HCT116 (cell line): ENCODE data around the gene TENM3. TPM values are rescaled to one million over a fixed set of nuclear protein-coding genes. Genes with fewer than 3 reads are reported as not detected.

Experiments used
- ATAC-seq: fragments of 200-7000 bp; cut with Tn5 transposase; 2 replicates; pipeline ENCODE4 v1.9.1; 2020; ENCODE audit warnings: mild to moderate bottlenecking, moderate library complexity
- BruUV-seq: library from RNA; stranded (reverse); fragments of 400-500 nt; replicated peaks from 2 replicates; lab custom pipeline; 2021; lab: Mats Ljungman, UMichigan
- CTCF ChIA-PET: fragments of 300-600 bp; sonication (Branson Sonifier 250); formaldehyde crosslinking; loops from one replicate; lab custom pipeline; 2021; ENCODE audit warnings: antibody characterized with exemption; lab: Charles Lee
- POLR2A ChIA-PET: fragments of 300-600, 350-600 bp; sonication (Branson Sonifier 250); formaldehyde crosslinking; loops from one replicate; lab custom pipeline; 2021; ENCODE audit warnings: antibody characterized with exemption; lab: Charles Lee
- RAD21 ChIA-PET, 2 experiments: fragments of 300-600 bp; sonication (Branson Sonifier 250); formaldehyde crosslinking; loops; one replicate each; lab custom pipeline; 2023; ENCODE audit warnings: low total read pairs in 2 of 2; ENCODE audit not compliant: uncharacterized antibody in 2 of 2, unreplicated experiment in 2 of 2, low non-redundant PET in 1 of 2; lab: Charles Lee
- DNase-seq: peaks from one replicate; pipeline ENCODE4 v3.0.0-alpha.2; 2010; ENCODE audit warnings: low read depth, low spot score
- H2AFZ ChIP-seq: fragments of 200-600 bp; shearing (Covaris generic), sonication (generic); 2 replicates; pipeline ENCODE4 v1.6.1; 2017; ENCODE audit warnings: low read depth, mixed run types, mixed read lengths, antibody characterized with exemption, low read length; ENCODE audit not compliant: poor library complexity, severe bottlenecking
- H3K27ac ChIP-seq: 2 replicates; pipeline ENCODE4 v1.5.1; 2012; ENCODE audit warnings: low read depth, low read length
- H3K27me3 ChIP-seq: fragments of 200-600 bp; sonication (generic); 2 replicates; pipeline ENCODE4 v1.6.1; 2016; ENCODE audit warnings: mixed run types, low read length, mixed read lengths; ENCODE audit not compliant: insufficient read depth
- H3K36me3 ChIP-seq, 2 experiments: fragments of 200-500 bp in 1 of 2; fragments of 200-600 bp in 1 of 2; sonication (Bioruptor generic) in 1 of 2; sonication (generic) in 1 of 2; 2 replicates each; pipeline versions ENCODE4 v1.5.1 to v1.6.1; 2014 to 2016; ENCODE audit warnings: low read length in 2 of 2, inconsistent platforms in 1 of 2, mixed read lengths in 1 of 2, mixed run types in 1 of 2; ENCODE audit not compliant: insufficient read depth in 2 of 2, control insufficient read depth in 1 of 2
- H3K4me1 ChIP-seq, 2 experiments: fragments of 200-600 bp in 1 of 2; sonication (generic) in 1 of 2; 2 replicates each; pipeline versions ENCODE4 v1.5.1 to v1.6.1; 2012 to 2017; ENCODE audit warnings: low read length in 2 of 2, inconsistent platforms in 1 of 2, mild to moderate bottlenecking in 1 of 2, mixed read lengths in 1 of 2, mixed run types in 1 of 2, moderate library complexity in 1 of 2; ENCODE audit not compliant: insufficient read depth in 2 of 2, control insufficient read depth in 1 of 2
- H3K4me2 ChIP-seq: fragments of 200-600 bp; sonication (generic); 2 replicates; pipeline ENCODE4 v1.6.1; 2017; ENCODE audit warnings: mixed run types, low read length, mixed read lengths
- H3K4me3 ChIP-seq, 2 experiments: fragments of 200-600 bp in 1 of 2; sonication (generic) in 1 of 2; replicated peaks in 1 of 2; 2 replicates each; pipeline ENCODE4 v1.5.1; 2011 to 2016; ENCODE audit warnings: low read length in 2 of 2, control low read depth in 1 of 2, low read depth in 1 of 2, mild to moderate bottlenecking in 1 of 2, mixed read lengths in 1 of 2, mixed run types in 1 of 2
- H3K79me2 ChIP-seq: fragments of 200-600 bp; sonication (generic); 2 replicates; pipeline ENCODE4 v1.6.1; 2017; ENCODE audit warnings: mild to moderate bottlenecking, mixed run types, low read length, moderate library complexity, mixed read lengths; ENCODE audit not compliant: insufficient read depth
- H3K9ac ChIP-seq: fragments of 200-600 bp; sonication (generic); 2 replicates; pipeline ENCODE4 v1.6.1; 2016; ENCODE audit warnings: low read length, mixed read lengths
- H3K9me2 ChIP-seq: fragments of 200-600 bp; sonication (generic), shearing (Covaris generic); 2 replicates; pipeline ENCODE4 v1.6.1; 2017; ENCODE audit warnings: mixed run types, mild to moderate bottlenecking, moderate library complexity; ENCODE audit not compliant: insufficient read depth
- H3K9me3 ChIP-seq, 2 experiments: fragments of 200-500 bp in 1 of 2; fragments of 200-600 bp in 1 of 2; sonication (Bioruptor generic) in 1 of 2; sonication (generic) in 1 of 2; 2 replicates each; pipeline ENCODE4 v1.6.1; 2014 to 2017; ENCODE audit warnings: low read length in 2 of 2, mixed read lengths in 2 of 2, inconsistent platforms in 1 of 2, low read depth in 1 of 2, mild to moderate bottlenecking in 1 of 2, mixed run types in 1 of 2, moderate library complexity in 1 of 2; ENCODE audit not compliant: control insufficient read depth in 1 of 2, insufficient read depth in 1 of 2
- H4K20me1 ChIP-seq: fragments of 200-600 bp; sonication (generic), shearing (Covaris generic); 2 replicates; pipeline ENCODE4 v1.6.1; 2017; ENCODE audit warnings: mixed run types, mild to moderate bottlenecking, moderate library complexity; ENCODE audit not compliant: insufficient read depth
- ATF3 ChIP-seq: IDR thresholded peaks from 2 replicates; pipeline ENCODE4 v1.6.1; 2012
- CEBPB ChIP-seq: IDR thresholded peaks from 2 replicates; pipeline ENCODE4 v1.6.1; 2012; ENCODE audit warnings: low read depth
- EGR1 ChIP-seq: IDR thresholded peaks from 2 replicates; pipeline ENCODE4 v1.6.1; 2012; ENCODE audit warnings: low read depth
- ELF1 ChIP-seq: IDR thresholded peaks from 2 replicates; pipeline ENCODE4 v1.6.1; 2012; ENCODE audit warnings: low read depth, borderline replicate concordance
- EZH2 ChIP-seq: fragments of 200-600 bp; sonication (generic); IDR thresholded peaks from 2 replicates; pipeline ENCODE4 v1.6.1; 2017; ENCODE audit warnings: antibody characterized with exemption, mixed run types
- FOSL1 ChIP-seq: IDR thresholded peaks from 2 replicates; pipeline ENCODE4 v1.6.1; 2012; ENCODE audit warnings: low read depth
- JUND ChIP-seq: IDR thresholded peaks from 2 replicates; pipeline ENCODE4 v1.6.1; 2012
- MAX ChIP-seq: IDR thresholded peaks from 2 replicates; pipeline ENCODE4 v1.6.1; 2012
- POLR2A ChIP-seq: IDR thresholded peaks from 2 replicates; pipeline ENCODE4 v1.7.0; 2011; ENCODE audit warnings: borderline replicate concordance; ENCODE audit not compliant: insufficient read depth, insufficient read length; ENCODE audit errors: extremely low read depth
- POLR2AphosphoS5 ChIP-seq: IDR thresholded peaks from 2 replicates; pipeline ENCODE4 v1.6.1; 2011; ENCODE audit warnings: mild to moderate bottlenecking, low read depth, low read length, moderate library complexity
- RAD21 ChIP-seq: IDR thresholded peaks from 2 replicates; pipeline ENCODE4 v1.6.1; 2012; ENCODE audit warnings: low read depth, mild to moderate bottlenecking
- SP1 ChIP-seq: IDR thresholded peaks from 2 replicates; pipeline ENCODE4 v1.6.1; 2012; ENCODE audit warnings: low read depth
- SRF ChIP-seq: IDR thresholded peaks from 2 replicates; pipeline ENCODE4 v1.6.1; 2012; ENCODE audit warnings: low read depth
- TCF7L2 ChIP-seq: IDR thresholded peaks from 2 replicates; pipeline ENCODE4 v1.7.0; 2011; ENCODE audit warnings: borderline replicate concordance, inconsistent platforms; ENCODE audit not compliant: insufficient read depth, insufficient read length; ENCODE audit errors: extremely low read depth
- YY1 ChIP-seq: IDR thresholded peaks from 2 replicates; pipeline ENCODE4 v1.6.1; 2011; ENCODE audit warnings: low read length, low read depth, moderate library complexity, mild to moderate bottlenecking; ENCODE audit not compliant: insufficient replicate concordance; ENCODE audit errors: extremely low read depth
- ZNF274 ChIP-seq: fragments of 200-500 bp; sonication (Bioruptor generic); IDR thresholded peaks from 2 replicates; pipeline ENCODE4 v1.6.1; 2014; ENCODE audit warnings: mild to moderate bottlenecking, low read depth, low read length, inconsistent platforms
- intact Hi-C: fragments of 100-400 bp; cut with micrococcal nuclease; formaldehyde crosslinking; loops from 2 replicates; pipeline ENCODE4 v1.10.0; 2022
- total RNA-seq: library from RNA; stranded (reverse); gene quantifications from one replicate; pipeline ENCODE4 v1.2.1, GENCODE V29; 2021; ENCODE audit not compliant: unreplicated experiment

TENM3 gene
- total RNA-seq, 1 experiment from 2014 or later: 0.54 TPM

GRCh38 chr4:182380771-182381181 lies 137.6 kb downstream of the TENM3 start:
- Histone ChIP-seq H3K27ac (no peak overlapping the region), H3K36me3 (no peaks in the 10 kb centered on the region), H3K9ac (no peak overlapping the region), H3K79me2 (no peaks in the 10 kb centered on the region), H3K4me3 (no peak overlapping the region), H3K4me2 (no peak overlapping the region), H4K20me1 (no peaks in the 10 kb centered on the region), H3K9me3 (no peaks in the 10 kb centered on the region), H3K4me1 (no peaks in the 10 kb centered on the region), H3K9me2 (no peaks in the 10 kb centered on the region), H2AFZ (no peak overlapping the region), H3K27me3 (peaks cover 3% of the 10 kb centered on the region; the same call in 1 of the 2 replicates)
- CTCF ChIA-PET: no interaction called here
- no TSS peak for BruUV-seq
- intact Hi-C loops: no loop called here
- RAD21 ChIA-PET: no interaction called here
- TF ChIP-seq JUND: no peak
- no peak for TF ChIP-seq TCF7L2
- TF ChIP-seq SRF: no peak
- TF ChIP-seq POLR2AphosphoS5: no peak
- no peak for TF ChIP-seq SP1
- TF ChIP-seq FOSL1: no peak
- no peak for TF ChIP-seq RAD21
- no peak for TF ChIP-seq POLR2A
- no peak for TF ChIP-seq ATF3
- TF ChIP-seq YY1: no peak
- TF ChIP-seq EGR1: no peak
- TF ChIP-seq ELF1: no peak
- no peak for TF ChIP-seq MAX
- TF ChIP-seq EZH2: no peak
- TF ChIP-seq CEBPB: no peak
- no peak for TF ChIP-seq ZNF274
- no peak for DNase-seq
- POLR2A ChIA-PET: no interaction called here
- ATAC-seq: no peak
